Peyer's patch (tissue), 4 donors: ENCODE data around the gene TPRG1L.

Experiments
- POLR2A ChIP-seq, 2 donors: fragments of 450-650 bp; IDR thresholded peaks; one replicate each; pipeline ENCODE4 v1.5.1; 2017; ENCODE audit warnings: antibody characterized with exemption in 2 of 2, mild to moderate bottlenecking in 2 of 2, moderate library complexity in 2 of 2
- TF ChIP-seq, protein P1 (sequence below), 6 experiments: fragments of 450-650 bp in 4 of 6; fragments of 200-600 bp in 2 of 6; sonication (generic) in 1 of 6; IDR thresholded peaks; one replicate each; pipeline ENCODE4 v1.5.1; 2017 to 2019; ENCODE audit warnings: antibody characterized with exemption in 6 of 6, mild to moderate bottlenecking in 3 of 6, moderate library complexity in 1 of 6

DNA sequence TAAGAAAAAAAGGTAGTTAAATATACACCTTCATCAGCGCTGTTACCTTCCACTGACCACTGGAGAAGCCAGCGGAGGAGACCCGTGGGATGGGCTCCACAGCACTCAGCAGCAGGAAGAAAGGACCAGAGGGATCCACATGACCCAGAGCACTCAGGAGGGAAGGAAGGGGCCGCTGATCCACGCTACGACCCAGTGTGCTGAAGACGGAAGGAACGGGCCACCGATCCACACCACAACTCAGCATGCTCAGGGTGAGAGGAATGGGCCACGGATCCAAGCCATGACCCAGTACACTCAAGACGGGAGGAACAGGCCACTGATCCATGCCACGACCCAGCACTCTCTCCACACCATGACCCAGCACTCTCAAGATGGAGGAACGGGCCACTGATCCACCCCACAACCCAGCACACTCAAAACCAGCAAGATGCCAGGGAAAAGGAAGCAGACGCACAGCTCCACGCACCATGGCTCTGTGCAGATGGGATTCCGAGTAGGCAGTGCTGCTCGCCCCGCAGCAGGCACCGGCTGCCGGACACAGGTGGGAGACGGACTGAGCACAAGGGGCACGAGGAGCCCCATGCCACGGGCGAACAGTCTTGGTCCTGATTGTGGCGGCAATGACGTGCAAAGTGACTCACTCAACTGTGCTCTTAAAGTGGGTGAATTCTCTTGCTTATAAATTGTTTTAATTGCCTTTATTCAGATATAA lies 16.4 kb downstream of the TPRG1L start:
- TF ChIP-seq, protein P1, sequence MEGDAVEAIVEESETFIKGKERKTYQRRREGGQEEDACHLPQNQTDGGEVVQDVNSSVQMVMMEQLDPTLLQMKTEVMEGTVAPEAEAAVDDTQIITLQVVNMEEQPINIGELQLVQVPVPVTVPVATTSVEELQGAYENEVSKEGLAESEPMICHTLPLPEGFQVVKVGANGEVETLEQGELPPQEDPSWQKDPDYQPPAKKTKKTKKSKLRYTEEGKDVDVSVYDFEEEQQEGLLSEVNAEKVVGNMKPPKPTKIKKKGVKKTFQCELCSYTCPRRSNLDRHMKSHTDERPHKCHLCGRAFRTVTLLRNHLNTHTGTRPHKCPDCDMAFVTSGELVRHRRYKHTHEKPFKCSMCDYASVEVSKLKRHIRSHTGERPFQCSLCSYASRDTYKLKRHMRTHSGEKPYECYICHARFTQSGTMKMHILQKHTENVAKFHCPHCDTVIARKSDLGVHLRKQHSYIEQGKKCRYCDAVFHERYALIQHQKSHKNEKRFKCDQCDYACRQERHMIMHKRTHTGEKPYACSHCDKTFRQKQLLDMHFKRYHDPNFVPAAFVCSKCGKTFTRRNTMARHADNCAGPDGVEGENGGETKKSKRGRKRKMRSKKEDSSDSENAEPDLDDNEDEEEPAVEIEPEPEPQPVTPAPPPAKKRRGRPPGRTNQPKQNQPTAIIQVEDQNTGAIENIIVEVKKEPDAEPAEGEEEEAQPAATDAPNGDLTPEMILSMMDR (IDR thresholded peaks at IDR 0.05): no peak
- no peak for TF ChIP-seq POLR2A (IDR thresholded peaks at IDR 0.05)
